C4-2B (cell line): ENCODE measurements around the gene USP6NL.

Experiments used
- ZFX ChIP-seq: fragments of 450-650 bp; IDR thresholded peaks from 2 replicates; pipeline ENCODE4 v1.6.1; 2017
- TF ChIP-seq, protein P1 (sequence below): fragments of 450-650 bp; conservative IDR thresholded peaks from 2 replicates; pipeline ENCODE4 v1.5.1; 2017; ENCODE audit warnings: mild to moderate bottlenecking

DNA sequence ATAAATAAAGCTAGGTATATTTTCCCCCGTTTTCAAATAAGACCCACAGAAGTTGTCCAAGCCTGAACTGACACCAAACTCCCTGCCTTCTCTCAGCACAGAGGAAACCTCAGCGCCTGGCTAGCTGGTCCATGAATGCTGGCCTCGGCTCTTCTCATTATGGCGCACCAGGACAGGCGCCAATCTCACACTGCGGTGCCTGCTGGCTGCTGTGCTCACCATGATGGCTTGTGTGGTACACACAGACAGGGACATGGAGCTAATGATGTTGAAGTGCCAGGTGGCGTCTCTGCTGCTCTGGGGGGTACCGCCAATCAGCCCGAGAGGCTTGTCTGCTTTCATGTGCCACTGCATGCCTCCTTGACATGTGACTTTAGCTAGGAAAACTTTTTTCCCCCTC is 43.2 kb upstream of the USP6NL start:
- TF ChIP-seq, protein P1, sequence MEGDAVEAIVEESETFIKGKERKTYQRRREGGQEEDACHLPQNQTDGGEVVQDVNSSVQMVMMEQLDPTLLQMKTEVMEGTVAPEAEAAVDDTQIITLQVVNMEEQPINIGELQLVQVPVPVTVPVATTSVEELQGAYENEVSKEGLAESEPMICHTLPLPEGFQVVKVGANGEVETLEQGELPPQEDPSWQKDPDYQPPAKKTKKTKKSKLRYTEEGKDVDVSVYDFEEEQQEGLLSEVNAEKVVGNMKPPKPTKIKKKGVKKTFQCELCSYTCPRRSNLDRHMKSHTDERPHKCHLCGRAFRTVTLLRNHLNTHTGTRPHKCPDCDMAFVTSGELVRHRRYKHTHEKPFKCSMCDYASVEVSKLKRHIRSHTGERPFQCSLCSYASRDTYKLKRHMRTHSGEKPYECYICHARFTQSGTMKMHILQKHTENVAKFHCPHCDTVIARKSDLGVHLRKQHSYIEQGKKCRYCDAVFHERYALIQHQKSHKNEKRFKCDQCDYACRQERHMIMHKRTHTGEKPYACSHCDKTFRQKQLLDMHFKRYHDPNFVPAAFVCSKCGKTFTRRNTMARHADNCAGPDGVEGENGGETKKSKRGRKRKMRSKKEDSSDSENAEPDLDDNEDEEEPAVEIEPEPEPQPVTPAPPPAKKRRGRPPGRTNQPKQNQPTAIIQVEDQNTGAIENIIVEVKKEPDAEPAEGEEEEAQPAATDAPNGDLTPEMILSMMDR: no peak
- no peak for TF ChIP-seq ZFX
